NCI-H1048 (cell line): ENCODE measurements around the gene THSD7B.
"Not testable (repeated sequence)": the region's sequence is repeated elsewhere in the genome, so short reads cannot be mapped to it uniquely, and the experiment has no call there.

Experiments
- DNase-seq: peaks from one replicate; lab custom pipeline; 2025; lab: John Stamatoyannopoulos, UW

Gene THSD7B

GRCh38 chr2:137677466-137677865, 912.1 kb downstream of the THSD7B start:
- no peak for DNase-seq

DNA sequence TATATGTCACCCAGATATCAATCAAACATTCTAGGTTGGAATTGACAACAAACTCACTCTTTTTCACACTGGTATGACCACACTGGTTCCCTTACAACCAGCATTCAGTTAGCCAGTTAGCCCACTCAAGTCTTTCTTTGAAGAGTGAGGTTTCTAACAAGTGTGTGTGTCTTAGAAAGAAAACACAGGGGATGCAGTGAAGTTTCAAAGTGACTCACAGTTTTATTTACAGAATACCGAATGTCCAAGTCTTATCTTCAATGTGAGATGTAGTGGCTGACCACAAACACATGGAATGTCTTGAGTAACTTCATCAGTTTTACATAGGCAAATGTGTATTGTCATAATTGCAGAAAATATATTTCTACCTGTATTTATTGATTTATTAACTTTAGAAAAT, 924.2 kb downstream of the THSD7B start:
- DNase-seq: no peak

- no peak for DNase-seq
Observed at GRCh38 chr2:137693534-137693933, 928.2 kb downstream of the THSD7B start.

GRCh38 chr2:137696916-137697315, 931.6 kb downstream of the THSD7B start:
- no peak for DNase-seq

DNA sequence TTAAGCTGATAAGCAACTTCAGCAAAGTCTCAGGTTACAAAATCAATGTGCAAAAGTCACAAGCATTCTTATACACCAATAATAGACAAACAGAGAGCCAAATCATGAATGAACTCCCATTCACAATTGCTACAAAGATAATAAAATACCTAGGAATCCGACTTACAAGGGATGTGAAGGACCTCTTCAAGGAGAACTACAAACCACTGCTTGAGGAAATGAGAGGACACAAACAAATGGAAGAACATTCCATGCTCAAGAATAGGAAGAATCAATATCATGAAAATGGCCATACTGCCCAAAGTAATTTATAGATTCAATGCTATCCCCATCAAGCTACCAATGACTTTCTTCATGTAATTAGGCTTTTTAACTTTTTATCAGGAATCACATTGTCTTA, 934.9 kb downstream of the THSD7B start:
- DNase-seq: not testable (repeated sequence)

DNA sequence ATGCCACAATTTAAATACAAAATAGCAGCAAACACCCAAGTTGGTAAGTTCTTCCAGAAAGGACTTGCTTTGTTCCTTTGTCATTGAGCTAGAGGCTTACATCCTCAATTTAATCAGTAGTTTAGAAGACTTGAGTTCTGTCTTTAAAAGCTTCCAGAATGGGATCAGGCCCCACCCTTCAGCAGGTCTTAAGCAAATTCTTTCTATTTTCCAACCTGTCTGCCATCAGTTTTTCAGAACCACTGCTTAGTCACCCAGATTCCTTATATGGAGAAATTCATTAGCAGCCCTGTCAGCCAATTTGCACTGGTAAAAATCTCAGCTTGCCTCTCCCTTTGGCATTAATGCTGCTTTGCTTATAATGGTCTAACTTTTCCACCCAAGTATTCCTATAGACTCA, 935.3 kb downstream of the THSD7B start:
- no peak for DNase-seq

DNA sequence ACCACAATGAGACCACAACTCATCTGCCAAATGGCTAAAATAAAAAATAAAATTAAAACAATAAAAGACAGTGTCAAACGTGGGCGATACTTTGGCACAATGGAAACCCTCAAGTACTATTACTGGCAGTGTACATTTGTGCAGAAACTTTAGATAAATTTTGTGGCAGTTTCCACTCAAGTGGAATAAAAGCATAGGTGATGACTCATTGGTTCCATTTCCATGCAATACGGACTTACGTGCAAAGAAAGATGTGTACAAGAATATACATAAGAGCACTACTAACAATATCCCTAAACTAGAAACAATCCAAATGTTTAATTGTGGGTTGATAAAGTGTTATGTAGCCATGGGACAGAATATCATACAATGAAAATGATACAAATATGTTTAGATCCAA, 940.0 kb downstream of the THSD7B start:
- no peak for DNase-seq

DNA sequence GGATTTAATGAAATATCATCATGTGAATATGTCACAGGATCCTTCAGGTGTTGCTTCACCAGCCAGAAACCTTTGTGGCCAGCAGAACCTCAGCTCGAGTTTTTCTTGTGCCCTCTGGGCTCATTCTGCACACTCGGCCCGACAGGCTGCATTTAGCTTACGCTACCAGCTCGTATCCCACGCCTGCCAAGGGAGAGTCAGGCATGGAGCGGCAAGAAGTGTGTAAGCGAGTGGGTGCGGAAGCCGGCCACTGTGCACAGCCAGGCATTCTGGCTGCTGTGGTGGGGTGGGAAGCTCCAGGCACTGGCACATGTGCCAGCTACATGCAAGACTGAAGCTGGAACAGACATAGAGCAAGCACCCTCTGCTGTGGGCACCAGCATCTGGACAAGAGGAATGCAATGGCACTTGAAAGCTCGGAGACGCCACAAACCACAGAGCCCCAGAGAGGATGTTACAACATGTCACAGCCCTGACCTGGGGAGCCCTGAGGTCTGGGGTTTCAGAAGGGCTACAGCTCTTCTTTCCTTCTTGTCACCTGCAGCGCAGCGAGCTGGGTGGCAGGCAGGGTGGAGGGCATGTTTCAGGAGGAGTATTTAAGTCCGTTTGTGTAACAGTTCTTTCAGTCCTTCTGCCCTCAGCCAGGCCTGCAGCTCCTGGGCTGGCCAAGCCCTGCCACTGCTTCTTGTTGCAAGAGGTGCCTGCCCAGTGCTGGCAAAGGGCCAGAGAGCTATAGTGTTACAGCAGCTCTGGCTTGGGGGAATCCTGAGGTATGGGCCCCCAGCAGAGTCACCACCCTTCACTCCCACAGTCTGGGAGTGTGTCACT, 941.7 kb downstream of the THSD7B start:
- no peak for DNase-seq

- no peak for DNase-seq
Observed at GRCh38 chr2:137708311-137708710, 943.0 kb downstream of the THSD7B start.

DNA sequence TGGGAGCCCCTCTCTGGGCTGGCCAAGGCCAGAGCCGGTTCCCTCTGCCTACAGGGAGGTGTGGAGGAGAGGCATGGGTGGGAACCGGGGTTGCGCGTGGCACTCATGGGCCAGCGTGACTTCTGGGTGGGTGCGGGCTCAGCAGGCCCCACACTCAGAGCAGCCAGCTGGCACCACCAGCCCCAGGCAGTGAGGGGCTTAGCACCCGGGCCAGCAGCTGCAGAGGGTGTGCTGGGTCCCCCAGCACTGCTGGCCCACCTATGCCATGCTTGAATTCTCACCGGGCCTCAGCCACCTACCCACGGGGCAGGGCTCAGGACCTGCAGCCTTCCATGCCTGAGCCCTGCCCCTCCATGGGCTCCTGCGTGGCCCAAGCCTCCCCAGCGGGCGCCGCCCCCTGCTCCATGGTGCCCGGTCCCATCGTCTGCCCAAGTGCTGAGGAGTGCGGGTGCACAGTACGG, 950.4 kb downstream of the THSD7B start:
- DNase-seq: no peak

DNA sequence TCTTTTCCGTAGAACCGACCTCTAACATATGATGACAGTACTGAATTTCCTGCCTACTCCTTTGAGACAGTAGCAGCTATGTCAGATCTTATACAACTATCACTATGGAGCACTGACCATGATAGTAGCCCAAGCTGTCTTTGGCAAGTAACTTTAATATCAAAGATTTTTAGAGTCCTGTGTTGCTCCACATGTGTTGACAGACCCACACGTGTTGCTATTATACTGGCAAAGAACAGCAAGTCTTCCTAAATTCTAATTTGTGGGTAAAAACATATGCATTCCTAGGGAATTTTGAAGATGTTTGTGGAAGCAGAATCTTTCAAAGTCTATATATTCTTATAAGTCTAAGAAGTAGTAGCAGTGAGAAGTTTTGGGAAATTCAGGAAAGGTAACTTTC, 953.4 kb downstream of the THSD7B start:
- no peak for DNase-seq

DNA sequence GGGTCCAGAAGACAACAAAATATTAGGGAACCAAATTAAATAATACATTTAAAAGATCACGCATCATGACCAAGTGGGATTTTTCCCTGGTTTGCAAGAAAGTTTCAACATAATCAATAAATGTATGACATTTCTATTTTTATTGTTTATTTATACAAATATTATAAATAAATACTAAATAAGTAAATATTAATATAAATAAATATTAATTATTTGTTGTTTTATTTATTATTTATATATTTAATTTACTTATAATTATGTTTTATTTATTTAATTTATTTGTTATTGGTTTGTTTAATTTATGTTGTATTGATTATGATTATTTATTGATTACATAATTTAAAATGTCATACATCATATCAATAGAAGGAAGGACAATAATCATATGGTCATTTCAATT, 956.4 kb downstream of the THSD7B start:
- no peak for DNase-seq

- DNase-seq: no peak
Observed at GRCh38 chr2:137724912-137725311, 959.6 kb downstream of the THSD7B start.
